ENCODE measurements around the gene FAM120A. TPM values are rescaled to one million over a fixed set of nuclear protein-coding genes. Genes with fewer than 3 reads are reported as not detected.
A peak's percentile ranks its signal among the peaks of the same experiment; 100 is the strongest.
"Not testable (repeated sequence)": the region's sequence is repeated elsewhere in the genome, so short reads cannot be mapped to it uniquely, and the experiment has no call there.

Gene FAM120A
- total and polyA plus RNA-seq, 9 of the 15 experiments (the other 6 are each of a cell fraction or from before 2014, with no cell fraction given) = 8.7 to 71.0 (median 42.2) TPM

GRCh38 chr9:93512170-93512812 lies 60.8 kb downstream of the FAM120A start:
- H3K9me3 ChIP-seq (replicated peaks; ENCODE audit: control insufficient read depth, insufficient read depth, low read depth, low read length); in situ Hi-C loops (cut with MboI); H3K4me1 ChIP-seq (replicated peaks in 1 of 2; ENCODE audit: control insufficient read depth in 2 of 2, insufficient read depth in 2 of 2, low read length in 2 of 2); DNase-seq (ENCODE audit: extremely low read depth in 1 of 4, low spot score in 3 of 4); H3K4me3 ChIP-seq; H3K4me2 ChIP-seq (ENCODE audit: insufficient read depth, low read length); BruUV-seq (replicated peaks); ATAC-seq; intact Hi-C loops (cut with micrococcal nuclease); POLR2A ChIA-PET; H3K9me1 ChIP-seq (ENCODE audit: control insufficient read depth, insufficient read depth, low read length); H3K9ac ChIP-seq (ENCODE audit: insufficient read depth in 1 of 2, low read depth in 2 of 2, low read length in 2 of 2); H3K27me3 ChIP-seq (ENCODE audit: control insufficient read depth in 2 of 2, insufficient read depth in 2 of 2, low read length in 2 of 2); H3K27ac ChIP-seq (ENCODE audit: extremely low read depth, low read depth, low read length); H2AFZ ChIP-seq (ENCODE audit: low read depth, low read length); CTCF ChIA-PET (ENCODE audit: low intra/inter-chr PET ratio): not testable (repeated sequence)
- peak; percentile 79 for FAIRE-seq
- TF ChIP-seq CEBPB (tag; IDR thresholded peaks at IDR 0.05) = 0 out of 2 replicates have a peak, but pooled peaks have one; percentile 22
- peaks cover 52% of the 10 kb centered on the region; the same call in 2 of the 3 replicates for H3K36me3 ChIP-seq (ENCODE audit: control insufficient read depth, insufficient read depth, low read length)
- peaks cover 18% of the 10 kb centered on the region for H4K20me1 ChIP-seq (replicated peaks; ENCODE audit: control insufficient read depth, insufficient read depth, low read length)
- H3K79me2 ChIP-seq (ENCODE audit: control insufficient read depth, insufficient read depth, low read length) = peaks cover 73% of the 10 kb centered on the region
- 91% methylated on average over 8 of the region's 10 CpGs for WGBS (ENCODE audit: insufficient coverage, low coverage, missing lambda C conversion rate)

GRCh38 chr9:93513606-93514005 lies 62.1 kb downstream of the FAM120A start:
- DNase-seq (ENCODE audit: extremely low read depth in 1 of 4, low spot score in 3 of 4) (no peak), ATAC-seq (no peak), FAIRE-seq (no peak)
- peaks cover 73% of the 10 kb centered on the region for H3K79me2 ChIP-seq (ENCODE audit: control insufficient read depth, insufficient read depth, low read length)
- H3K9me3 ChIP-seq (replicated peaks; ENCODE audit: control insufficient read depth, insufficient read depth, low read depth, low read length) = no peaks in the 10 kb centered on the region
- H2AFZ ChIP-seq (ENCODE audit: low read depth, low read length) = no peak overlapping the region
- TF ChIP-seq ZBTB26 (CRISPR knock-in tag; IDR thresholded peaks at IDR 0.05) = no peak
- no peak for TF ChIP-seq SMAD2 (IDR thresholded peaks at IDR 0.05; ENCODE audit: low read depth, low read length)
- TF ChIP-seq TBL1XR1 (IDR thresholded peaks at IDR 0.05; ENCODE audit: low read length in 2 of 2) = no peak
- TF ChIP-seq DACH1 (IDR thresholded peaks at IDR 0.05; ENCODE audit: partially characterized antibody) = no peak
- TF ChIP-seq ZNF354B (CRISPR knock-in tag; IDR thresholded peaks at IDR 0.05) = no peak
- no peak for TF ChIP-seq CHAMP1 (IDR thresholded peaks at IDR 0.05)
- no peak for TF ChIP-seq ZNF146 (CRISPR knock-in tag; IDR thresholded peaks at IDR 0.05; ENCODE audit: unreplicated experiment)
- no peak for TF ChIP-seq ELF1 (tag; IDR thresholded peaks at IDR 0.05)
- no peak for TF ChIP-seq ILF3 (IDR thresholded peaks at IDR 0.05; ENCODE audit: borderline replicate concordance)
- TF ChIP-seq NFE2L1 (tag; IDR thresholded peaks at IDR 0.05; ENCODE audit: borderline replicate concordance, low read depth) = no peak
- TF ChIP-seq GATA2 (CRISPR knock-in tag; IDR thresholded peaks at IDR 0.05) = no peak
- no peak for TF ChIP-seq RBM17 (IDR thresholded peaks at IDR 0.05; ENCODE audit: borderline replicate concordance, low read depth, low read length)
- H3K9me1 ChIP-seq (ENCODE audit: control insufficient read depth, insufficient read depth, low read length) = peaks cover 3% of the 10 kb centered on the region
- CTCF ChIA-PET (ENCODE audit: low intra/inter-chr PET ratio) = no interaction called here
- no peak overlapping the region for H3K9ac ChIP-seq (ENCODE audit: insufficient read depth in 1 of 2, low read depth in 2 of 2, low read length in 2 of 2)
- H3K27ac ChIP-seq (ENCODE audit: extremely low read depth, low read depth, low read length) = no peak overlapping the region
- no peaks in the 10 kb centered on the region for H3K27me3 ChIP-seq (ENCODE audit: control insufficient read depth in 2 of 2, insufficient read depth in 2 of 2, low read length in 2 of 2)
- peaks cover 57% of the 10 kb centered on the region; the same call in 2 of the 3 replicates for H3K36me3 ChIP-seq (ENCODE audit: control insufficient read depth, insufficient read depth, low read length)
- H3K4me3 ChIP-seq = no peak overlapping the region
- intact Hi-C loops (cut with micrococcal nuclease) (no loop called here), in situ Hi-C loops (cut with MboI) (no loop called here)
- no peak overlapping the region for H3K4me2 ChIP-seq (ENCODE audit: insufficient read depth, low read length)
- H3K4me1 ChIP-seq (replicated peaks in 1 of 2; ENCODE audit: control insufficient read depth in 2 of 2, insufficient read depth in 2 of 2, low read length in 2 of 2) = peaks cover 0 to 7% of the 10 kb centered on the region in 2 experiments; a peak in 1 of 5 replicates
- peaks cover 16% of the 10 kb centered on the region for H4K20me1 ChIP-seq (replicated peaks; ENCODE audit: control insufficient read depth, insufficient read depth, low read length)
- BruUV-seq (replicated peaks) = no TSS peak
- 89% methylated on average over 9 of the region's 9 CpGs for WGBS (ENCODE audit: insufficient coverage, low coverage, missing lambda C conversion rate)
- POLR2A ChIA-PET = no interaction called here
